Ramos (cell line): ENCODE measurements around the gene CASTOR1.

Source experiments
- in situ Hi-C: fragments of 300-500 bp; cut with MboI; formaldehyde crosslinking; loops from one replicate; pipeline ENCODE4 v1.14.3; 2022; ENCODE audit warnings: low sequenced_read_pairs; ENCODE audit not compliant: unreplicated experiment

CASTOR1 gene

DNA sequence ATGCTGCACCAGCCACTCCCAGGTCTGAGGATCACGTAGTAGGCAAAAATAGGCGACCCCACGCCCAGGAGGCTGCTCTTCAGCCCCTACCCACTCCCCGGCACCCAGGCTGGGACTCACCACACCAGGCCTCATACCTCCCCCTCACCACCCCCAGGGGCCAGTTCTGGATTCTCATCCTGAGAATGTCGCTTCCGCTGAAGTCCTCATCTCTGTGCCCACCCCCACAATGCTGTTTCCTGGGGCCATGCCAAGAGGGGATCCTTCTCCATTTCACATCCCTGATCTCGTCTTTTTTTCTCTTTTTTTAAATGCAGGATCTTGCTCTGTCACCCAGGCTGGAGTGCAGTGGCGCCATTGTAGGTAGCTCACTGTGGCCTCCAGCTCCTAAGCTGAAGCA, 21.0 kb downstream of the CASTOR1 start:
- in situ Hi-C loops, result no loop called here

DNA sequence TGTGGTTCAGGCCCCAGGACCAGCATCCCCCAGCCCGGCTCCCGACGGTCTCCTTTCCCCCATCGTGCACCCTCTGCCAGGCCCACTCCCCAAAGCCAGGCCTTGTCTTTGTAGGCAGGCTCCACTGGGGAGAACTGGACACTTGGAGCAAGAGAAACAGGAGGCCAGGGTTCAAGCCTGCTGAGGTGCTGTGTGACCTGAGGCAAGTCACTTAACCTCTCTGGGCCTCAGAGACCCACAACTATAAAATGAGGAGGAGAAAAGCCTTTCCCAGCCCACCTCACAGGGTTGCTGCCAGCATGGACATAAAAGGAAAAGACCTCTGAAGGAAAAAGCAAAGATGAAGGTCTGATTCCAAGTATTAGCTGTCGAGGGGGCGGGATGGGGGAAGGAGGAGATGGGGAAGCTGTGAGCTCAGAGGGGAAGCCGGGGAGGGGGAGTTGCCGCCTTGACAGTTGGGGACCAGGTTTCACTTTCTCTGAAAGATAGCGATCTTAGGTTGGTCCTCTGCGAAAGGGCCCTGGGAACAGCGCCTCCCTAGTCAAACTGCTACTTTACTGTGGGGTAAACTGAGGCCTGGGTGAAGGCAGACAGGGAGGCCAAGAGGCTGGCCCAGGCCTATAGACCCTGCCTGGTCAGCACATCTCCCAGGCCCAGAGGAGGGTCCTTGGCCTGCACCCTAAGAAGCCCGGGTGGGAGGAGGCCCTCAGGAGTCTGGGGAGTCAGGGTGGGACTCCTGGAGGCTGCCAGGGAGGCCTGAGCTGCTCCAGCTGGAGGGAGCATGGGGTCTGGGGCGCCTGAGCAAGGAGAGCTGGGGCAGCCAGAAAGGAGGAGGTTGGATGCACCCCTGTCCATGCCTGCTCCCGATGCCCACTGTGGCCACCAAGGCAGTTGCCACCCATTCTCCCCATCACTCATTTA, 21.7 kb downstream of the CASTOR1 start:
- in situ Hi-C loops, result no loop called here

DNA sequence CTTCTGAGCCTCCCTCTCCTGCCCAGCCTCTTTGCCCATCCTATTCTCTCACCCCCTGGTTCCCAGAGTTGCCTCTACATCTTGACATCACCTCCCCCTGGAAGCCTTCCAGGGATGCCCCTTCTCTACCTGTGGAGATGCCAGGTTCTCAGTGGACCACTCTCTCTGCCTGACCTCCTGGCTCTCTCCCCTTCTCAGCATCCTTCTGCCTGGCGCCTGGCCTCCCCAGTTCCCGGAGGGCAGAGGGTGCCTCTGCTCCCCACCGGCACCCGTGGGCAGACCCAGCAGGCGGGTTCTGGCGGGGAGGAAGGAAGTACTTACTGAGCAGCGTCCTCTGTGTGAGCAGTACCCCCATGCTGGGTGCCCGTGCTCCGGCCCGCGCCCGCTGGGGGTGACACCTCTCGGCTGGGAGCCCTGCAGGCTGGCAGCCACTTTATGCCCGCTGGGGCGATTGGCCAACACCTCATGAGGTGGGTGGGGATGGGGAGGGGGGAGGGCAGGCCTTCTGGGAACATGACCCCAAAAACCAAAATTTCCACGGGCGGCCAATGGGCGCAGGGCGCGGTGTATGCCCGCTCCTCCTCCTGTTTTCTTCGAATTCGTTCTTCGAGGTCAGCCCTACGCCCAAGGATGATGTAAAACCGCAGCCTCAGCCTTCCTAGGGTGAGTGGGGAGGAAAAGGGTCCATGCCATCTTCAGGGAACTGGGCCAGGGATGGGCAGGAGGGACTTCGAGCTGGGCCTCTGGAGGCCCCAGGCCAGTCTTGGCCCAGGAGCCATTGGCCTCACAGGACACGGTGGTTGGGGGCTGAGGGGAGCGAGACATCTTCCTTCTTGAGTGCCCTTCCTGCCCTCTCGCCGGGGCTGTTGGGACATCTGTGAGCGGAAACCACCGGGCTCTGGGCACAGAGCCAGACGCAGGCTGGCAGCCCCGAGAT, 22.6 kb downstream of the CASTOR1 start, which contains the start of gene OSM:
Gene OSM (minus strand): TSS at position 407 of the 937 bp plus-strand sequence. CDS start 52 bp downstream, at position 355.
- in situ Hi-C loops, result no loop called here

DNA sequence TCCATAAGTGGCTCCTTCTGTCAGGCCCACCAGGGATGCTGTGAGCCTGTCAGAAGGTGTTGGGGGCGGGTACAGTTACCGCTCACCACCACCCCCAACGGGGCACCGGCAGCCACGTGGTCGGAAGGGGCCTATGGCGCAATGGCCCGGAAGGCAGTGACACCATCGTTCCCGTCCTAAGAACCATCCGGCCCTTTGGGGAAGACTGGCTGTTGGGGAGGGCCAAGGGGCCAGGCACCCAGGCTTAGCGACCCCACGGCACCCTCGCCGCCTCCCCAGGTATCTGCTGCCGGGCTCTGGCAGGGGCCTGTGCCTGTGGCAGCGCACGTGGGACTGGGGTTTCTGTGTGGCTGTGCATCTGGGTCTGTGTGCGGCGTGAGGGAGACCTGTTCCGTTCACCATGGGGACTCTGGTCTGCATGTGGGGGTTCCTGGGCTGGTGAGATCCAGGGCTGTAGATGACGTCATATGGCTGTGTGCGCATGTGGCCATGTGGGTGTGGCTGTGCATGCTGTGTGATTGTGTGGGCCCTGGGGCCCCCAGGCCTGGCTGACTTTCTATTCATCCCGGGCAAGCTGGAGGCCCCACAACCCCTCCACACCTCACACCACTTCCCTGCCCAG, 23.4 kb downstream of the CASTOR1 start:
- in situ Hi-C loops, result no loop called here

DNA sequence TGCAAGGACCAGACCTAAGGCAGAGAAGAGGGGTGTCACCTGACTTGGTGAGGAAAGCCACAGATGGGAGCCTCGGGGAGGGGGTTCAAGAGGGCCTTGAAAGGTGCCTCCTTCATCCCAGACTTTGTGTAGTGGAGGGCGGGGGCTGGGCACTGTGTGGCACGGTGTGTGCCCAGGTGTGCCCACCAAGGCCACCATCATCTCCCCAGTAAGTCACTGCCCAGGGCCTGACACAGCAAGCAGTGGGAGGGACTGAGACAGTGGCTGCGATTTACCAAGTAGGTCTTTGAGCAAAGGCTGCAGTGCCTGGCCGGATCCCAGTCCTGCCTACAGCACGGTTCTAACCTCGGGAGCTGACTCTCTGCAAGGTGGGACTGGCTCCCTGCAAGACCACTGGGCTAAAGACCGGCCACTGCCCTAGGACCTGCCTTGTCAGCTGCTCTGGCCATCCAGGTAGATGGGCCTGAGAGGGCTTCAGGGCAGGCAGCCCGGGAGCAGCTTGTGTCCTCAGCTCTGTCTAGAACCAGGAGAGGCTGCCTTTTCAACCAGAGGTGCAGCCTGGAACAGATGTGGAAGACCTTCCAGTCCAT, 24.1 kb downstream of the CASTOR1 start:
- in situ Hi-C loops, result no loop called here

DNA sequence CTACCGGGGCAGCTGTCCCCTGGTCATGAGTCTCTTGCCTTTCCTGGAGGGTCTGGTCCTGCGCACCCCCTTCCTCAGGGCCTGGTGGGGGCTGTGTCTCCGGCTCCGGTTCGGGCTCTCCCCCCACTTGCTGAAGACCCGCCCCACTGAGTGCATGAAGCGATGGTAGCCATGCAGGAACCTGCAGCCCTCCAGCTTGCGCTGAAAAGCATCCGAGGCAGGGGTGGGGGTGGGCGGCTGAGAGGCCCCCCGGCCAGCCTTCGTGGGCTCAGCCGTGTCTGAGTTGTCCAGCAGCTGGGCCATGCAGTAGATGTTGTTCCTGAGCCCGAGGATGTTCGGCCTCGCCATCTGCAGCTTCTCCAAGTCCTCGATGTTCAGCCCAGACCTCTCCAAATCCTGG, 25.4 kb downstream of the CASTOR1 start:
- in situ Hi-C loops, result no loop called here

DNA sequence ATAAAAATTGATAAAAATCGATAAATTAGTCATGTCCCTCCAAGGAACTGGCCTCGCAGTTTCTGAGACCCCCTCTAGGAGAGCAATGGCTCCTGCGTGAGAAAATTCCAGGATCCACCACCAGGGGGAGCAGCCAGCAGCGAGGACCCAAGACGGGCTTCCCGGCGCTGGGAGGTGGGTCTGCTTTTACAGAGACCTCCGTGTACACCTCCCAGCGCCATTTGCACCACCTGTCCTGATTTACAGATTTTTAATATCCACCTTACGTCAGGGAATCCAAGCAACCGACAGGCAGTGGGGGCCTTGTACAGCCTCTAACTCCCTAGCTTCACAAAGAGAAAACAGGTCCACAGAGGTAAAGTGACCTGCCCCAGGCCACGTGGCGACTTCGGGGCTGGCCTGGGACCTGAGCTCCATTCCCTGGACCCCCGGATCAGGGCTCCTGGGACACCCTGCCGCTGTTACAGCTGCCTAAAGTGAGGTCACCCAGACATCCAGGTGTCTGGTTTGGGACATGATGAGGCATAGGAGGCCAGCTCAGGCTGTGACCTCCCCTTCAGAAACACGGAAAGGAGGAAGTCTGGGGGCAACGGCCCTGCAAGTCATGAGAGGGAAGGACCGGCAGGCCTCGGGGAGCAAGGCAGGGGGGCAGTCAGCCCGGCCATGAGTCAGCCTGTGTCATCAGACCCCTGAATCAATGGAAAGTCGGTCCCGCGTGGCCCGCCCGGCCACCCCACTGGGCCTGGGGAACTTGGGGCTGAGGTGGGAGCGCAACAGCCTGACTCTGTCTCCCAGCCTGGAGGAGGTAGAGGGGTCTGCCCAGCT, 26.2 kb downstream of the CASTOR1 start:
- in situ Hi-C loops, result no loop called here

DNA sequence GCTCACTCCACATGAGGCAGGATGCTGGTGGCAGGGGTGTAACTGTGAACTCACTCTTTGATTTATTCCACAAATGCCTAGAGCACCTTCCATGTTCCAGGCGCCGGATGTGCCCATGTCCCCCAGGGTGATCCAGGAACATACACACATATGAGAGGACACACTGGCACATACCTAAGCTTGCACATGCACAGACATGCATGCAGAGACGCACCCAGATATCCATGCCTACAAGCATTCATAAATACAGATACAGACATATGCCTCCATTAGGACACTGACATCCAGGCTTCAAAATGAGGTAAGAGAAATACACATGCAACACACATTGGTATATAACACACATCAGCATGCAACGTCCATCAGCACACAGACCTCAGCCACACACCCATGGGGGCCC, 27.2 kb downstream of the CASTOR1 start:
- in situ Hi-C loops, result no loop called here

DNA sequence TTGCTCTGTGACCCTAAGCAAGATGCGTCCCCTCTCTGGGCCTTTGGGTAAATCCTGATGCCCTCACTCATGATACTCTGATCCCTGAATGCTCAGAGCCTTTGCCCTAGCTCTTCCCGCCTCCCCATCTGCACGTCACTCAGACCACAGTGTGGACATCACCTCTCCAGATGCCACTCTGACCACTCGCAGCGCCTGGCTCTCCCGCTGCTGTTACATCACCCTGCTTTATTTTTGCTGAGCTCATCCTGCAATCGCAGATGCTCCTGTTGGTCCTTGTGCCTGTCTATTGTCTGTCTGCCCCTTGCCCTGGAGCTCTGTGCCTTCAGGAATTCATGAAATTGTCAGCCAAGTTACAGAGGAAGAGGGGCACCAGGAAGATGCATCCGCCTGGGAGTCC, 28.2 kb downstream of the CASTOR1 start:
- in situ Hi-C loops, result no loop called here

DNA sequence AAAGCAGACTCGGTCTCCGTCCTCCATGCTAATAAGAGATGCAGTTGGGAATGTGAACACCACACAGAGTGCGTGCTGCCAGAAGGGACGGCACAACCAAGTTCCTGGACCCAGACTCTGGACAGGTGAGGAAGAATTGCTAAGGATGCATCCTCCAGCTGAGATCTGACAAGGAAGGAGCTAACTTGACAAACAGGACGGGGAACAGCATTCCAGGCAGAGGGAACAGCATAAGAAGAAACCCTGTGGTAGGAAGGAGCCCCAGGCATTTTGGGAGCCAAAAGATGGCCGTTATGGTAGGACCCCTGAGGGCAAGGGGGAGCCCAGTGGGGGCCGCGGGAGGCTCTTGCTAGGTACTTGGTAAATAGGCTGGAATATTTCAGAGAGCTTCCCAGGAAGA, 28.6 kb downstream of the CASTOR1 start:
- in situ Hi-C loops, result no loop called here

DNA sequence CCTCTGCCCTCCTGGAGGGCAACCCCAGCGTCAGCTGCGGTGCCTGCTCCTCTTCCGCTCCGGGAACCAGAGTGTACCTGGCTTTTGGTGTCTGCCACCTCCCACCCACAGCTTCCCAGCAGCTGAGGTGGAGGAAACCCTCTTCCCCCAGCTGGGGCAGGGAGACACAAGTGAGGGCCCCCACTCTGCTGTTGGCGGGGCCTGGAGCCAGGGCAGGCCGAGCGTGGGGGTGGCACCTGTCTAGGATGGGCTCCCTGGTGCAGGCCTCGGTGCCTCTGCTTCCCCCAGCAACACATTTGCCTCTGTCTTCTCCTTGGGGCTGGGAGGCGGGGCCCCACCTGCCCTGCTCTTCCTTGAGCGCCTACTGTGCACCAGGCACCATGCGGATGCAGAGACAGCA, 29.0 kb downstream of the CASTOR1 start:
- in situ Hi-C loops, result no loop called here

DNA sequence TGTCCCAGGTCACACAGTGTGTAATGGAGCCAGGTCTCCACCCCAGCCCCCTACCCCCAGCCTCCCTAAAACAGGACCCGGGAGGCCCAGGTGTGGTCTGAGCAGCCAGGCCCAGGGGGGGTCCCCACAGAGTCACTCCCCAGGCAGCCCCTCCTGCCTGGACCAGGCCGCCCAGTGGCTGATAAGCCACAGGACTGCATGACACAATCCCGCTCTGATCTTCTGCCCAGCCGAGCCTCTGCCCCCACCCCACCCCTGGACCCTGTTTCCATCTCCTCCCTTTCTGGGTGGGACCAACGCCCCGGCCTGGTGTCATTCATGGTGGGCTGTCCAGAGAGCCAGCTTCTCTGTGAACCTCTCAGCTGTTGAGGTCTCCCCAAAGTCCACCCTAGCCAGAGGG, 35.0 kb downstream of the CASTOR1 start:
- in situ Hi-C loops, result no loop called here

DNA sequence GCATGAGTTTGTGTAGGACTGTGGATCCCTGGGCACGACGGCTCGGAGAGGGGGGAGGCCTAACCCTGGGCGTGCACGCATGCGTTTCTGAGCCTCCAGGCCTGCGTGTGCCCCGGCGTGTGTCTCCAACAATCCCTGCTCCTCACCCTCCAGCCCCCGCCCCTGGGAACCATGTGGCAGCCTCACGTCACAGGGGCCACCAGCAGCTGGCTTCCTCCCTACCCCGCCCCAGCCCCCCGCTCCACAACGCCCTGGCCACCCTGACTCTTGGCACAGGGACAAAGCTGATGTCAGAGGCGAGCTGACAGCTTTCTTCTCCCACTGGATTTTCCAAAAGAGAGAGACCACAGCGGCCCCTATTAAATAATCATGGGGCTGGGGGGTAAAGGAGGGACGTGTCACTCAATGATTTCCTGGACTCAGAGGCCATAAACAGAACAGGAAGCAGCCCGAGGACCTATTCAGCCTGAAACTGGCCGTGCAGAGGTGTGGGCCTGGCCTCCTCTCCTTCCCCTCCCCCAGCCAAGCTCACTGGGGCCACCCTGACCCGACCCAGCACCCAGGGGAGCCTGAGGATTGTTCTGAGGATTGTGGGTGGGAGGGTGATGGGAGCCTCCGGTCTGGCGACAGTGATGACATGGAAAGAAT, 36.0 kb downstream of the CASTOR1 start:
- in situ Hi-C loops, result no loop called here

DNA sequence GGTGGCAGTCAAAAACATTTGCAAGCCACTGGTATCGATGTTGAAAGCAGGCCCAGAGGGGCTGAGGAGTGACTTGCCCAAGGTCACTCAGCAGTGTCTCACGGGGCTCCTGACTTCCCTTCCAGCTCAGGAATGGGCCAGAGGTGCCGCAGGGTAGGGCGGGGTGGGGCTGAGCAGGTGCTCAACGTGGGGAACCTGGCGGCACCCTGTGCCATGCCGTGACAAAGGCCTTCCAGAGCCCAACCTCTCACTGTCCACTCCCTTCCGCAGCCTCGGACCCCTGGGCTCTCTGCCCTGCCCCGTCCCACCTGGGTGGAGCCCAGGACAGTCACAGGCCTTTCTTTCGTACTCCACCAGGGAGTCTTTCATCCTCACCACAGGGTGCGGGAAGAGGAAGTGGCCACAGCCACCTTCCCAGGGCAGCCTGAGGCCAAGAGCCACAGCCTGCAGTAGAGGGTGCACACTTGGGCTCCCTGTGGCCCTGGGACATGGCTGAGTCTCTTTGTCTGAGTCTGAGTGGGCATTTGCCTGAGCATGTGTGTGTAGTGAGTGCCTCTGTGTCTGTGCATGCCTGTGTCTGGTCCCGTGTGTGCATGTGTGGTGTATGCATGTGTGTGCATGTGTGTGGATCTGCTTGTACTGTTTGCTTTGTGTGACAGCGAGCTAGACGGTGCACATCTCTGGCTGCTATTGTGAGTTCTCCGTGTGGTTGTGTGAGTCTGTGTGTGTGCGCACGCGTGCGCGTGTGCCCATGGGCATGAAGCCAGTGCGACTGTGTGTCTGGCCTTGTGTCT, 36.7 kb downstream of the CASTOR1 start:
- in situ Hi-C loops, result no loop called here

DNA sequence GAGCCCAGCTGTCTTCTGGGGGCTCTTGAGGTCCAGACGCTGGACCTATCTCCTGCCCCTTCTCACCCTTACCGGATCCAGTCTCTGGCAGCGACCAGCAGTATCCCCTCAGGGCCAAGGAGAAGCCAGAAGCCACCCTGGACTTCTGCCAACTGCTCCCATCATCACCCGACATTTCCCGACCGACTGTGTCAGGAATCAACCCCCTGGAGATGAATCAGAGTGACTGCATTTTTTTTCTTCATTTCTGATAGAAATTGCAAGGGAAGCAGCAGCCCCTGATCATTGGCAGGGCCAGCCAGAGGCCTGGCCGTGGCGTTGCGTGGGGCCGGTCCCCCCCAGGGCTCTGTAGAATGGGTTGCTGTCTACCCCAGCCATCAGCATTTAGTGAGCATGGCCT, 37.6 kb downstream of the CASTOR1 start:
- in situ Hi-C loops, result no loop called here

DNA sequence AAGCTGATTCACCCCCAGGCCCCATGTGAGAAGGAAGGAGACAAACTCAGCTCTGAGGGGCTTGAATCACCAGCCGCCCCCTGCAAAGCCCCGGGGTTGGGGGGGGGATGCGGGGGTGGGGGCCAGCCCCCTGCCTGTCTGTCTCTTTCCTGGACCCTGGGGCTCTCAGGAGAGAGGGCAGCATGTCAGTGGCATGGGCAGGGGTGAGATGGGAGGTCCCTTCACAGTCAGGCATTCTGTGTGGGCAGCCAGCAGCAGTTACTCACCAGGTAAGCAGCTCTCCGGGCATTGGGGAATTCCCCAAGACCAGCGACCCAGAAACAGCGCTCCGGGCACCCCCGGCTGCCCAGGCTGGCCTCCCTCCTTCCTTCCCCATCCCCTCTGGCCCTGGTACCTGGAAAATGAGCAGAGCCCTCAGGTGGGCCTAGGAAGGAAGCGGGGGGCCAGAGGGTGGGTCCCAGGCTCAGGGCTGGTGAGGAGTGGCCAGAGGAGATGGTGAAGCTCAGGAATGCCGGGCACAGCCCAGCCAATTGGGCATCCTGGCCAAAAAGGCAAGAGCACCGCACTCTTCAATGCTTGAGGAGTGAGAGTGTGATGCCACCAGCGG, 38.5 kb downstream of the CASTOR1 start:
- in situ Hi-C loops, result no loop called here

DNA sequence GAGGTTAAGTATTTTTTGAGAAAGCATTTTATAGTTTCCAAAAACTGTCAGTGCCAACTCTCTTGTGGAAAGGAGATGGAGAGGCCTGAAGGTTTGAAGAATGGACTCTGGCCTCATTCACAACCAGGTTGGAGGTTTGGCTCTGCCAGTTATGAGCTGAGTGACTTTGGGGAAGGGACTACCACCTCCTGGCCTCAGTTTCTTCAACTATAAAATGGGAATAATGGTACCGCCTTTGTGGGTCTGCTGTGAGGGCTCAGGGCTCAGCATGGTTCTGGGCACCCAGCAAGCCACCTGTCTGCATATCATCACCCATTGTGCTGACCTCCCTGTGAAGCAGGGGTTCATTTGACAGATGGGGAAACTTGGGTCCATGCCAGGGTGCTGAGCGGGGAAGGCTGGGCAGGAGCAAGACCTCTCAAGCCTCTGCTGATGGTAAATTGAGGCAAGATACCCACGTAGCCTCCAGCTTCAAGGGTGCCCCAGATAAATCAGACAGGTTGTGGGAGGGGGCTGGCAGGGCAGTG, 39.2 kb downstream of the CASTOR1 start:
- in situ Hi-C loops, result no loop called here
